NCI-H446 treated with DMSO at 0.1 percent for 48 hours (cell line): Measurements from ENCODE around the gene MYH16.
"Not testable (repeated sequence)": the region's sequence is repeated elsewhere in the genome, so short reads cannot be mapped to it uniquely, and the experiment has no call there.

Experiments used
- DNase-seq: peaks from one replicate; lab custom pipeline; 2025; lab: John Stamatoyannopoulos, UW

Gene MYH16

DNA sequence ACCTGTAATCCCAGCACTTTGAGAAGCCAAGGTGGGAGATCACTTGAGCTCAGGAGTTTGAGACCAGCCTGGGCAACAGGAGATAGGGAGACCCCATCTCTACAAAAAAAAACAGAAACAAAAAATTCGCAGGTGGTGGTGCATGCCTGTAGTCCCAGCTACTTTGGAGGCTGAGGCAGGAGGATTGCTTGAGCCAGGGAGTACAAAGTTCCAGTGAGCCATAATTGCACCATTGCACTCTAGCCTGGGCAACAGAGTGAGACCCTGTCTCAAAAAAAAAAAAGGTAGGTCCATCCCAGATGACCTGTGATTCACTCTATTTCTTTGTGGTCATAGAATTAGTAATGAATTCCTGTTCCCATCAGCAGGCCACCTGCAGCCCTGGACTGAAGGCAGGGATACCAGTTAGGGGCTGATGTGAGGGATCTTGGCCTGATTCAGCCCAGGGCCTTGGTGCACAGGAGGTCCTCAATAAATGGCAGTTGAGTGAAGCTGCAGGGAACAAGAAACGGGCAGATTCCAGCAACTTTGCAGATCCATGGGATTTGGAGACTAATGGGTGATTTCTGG lies at the start of gene MYH16:
TSS of gene MYH16 (plus strand) at position 364 of the 570 bp plus-strand sequence.
- DNase-seq: no peak

DNA sequence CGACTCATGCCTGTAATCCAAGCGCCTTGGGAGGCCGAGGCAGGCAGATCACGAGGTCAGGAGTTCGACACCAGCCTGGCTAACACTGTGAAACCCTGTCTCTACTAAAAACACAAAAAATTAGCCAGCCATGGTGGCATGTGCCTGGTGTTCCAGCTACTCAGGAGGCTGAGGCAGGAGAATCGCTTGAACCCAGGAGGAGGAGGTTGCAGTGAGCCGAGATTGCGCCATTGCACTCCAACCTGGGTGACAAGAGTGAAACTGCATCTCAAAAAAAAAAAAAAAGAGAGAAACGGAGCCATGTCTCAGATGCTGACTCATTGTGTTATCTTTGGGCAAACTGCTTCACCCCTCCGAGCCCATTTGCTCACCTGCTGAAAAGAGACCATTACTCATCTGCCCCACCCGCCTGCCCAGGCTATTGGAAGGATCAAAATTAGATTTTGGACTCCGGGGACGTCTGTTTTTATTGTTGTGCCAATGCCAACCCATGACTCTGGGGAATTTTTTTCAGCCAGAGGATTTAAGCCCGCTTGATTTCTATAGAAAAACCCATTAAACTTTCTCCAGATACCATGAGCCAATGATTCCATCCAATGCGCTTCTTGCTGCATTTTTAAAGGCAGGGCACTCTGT lies 48.3 kb upstream of the MYH16 start:
- DNase-seq: not testable (repeated sequence)

- DNase-seq: no peak
Measured at GRCh38 chr7:99224899-99225265, 47.8 kb upstream of the MYH16 start.

DNA sequence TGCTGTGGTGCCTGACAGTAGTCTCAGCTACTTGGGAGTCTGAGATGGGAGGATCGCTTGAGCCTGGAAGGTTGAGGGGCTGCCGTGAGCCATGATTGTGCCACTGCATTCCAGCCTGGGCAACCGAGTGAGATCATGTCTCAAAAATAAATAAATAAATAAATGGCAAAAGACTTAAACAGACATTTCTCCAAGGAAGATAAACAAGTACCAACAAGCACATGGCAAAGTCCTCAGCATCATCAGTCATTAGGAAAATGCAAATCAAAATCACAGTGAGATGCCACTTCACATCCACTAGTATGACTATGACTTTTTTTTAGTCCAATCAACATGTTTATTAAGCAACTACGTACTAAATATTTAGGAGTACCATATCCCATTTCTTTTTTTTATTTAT lies 43.4 kb upstream of the MYH16 start:
- DNase-seq: no peak

DNA sequence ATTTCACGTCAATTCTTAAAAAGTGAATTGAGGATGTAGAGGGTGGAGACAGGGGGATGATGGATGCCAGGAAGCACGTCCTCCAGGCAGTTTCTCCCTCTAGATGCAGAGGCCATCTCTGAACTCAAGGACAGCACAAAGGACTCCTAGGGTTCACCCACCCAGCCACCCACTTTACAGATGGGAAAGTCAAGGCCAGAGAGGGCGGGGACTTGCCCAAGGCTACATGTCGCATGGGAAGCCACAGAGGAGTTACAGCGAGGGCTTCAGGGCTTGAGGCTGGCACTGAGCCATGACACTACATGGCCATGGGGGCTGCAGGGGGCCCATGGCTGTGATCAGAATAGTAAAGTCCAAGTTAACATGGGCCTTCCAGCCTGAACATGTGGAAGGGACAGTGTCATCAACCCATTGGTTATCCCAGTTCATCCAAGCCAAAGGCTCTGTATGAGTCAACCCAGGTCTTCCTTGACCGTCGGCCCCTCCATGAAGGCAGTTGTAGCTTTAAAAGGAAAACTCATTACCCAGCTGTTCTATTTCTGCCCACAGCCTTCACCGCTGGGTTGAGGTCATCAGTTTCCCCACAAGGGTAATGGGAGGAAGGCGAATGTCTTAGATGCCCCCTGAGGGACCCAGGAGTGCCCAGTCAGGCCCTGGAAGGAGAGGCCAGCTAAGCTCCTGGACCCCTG lies 40.4 kb upstream of the MYH16 start:
- DNase-seq: no peak

DNA sequence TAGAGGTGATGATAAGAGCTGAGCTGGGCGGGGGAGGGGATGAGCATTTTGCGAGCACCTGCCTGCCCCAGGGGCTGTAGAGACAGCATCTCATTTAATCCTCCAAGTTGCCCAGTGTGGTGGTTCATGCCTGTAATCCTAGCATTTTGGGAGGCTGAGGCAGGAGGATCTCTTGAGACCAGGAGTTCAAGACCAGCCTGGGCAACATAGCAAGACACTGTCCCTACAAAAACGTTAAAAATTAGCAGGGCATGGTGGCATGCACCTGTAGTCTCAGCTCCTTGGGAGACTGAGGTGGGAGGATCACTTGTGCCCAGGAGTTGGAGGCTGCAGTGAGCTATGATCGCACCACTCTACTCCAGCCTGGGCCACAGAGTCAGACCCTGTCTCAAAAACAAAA lies 39.7 kb upstream of the MYH16 start:
- not testable (repeated sequence) for DNase-seq

- no peak for DNase-seq
Measured at GRCh38 chr7:99234185-99234584, 38.5 kb upstream of the MYH16 start.

DNA sequence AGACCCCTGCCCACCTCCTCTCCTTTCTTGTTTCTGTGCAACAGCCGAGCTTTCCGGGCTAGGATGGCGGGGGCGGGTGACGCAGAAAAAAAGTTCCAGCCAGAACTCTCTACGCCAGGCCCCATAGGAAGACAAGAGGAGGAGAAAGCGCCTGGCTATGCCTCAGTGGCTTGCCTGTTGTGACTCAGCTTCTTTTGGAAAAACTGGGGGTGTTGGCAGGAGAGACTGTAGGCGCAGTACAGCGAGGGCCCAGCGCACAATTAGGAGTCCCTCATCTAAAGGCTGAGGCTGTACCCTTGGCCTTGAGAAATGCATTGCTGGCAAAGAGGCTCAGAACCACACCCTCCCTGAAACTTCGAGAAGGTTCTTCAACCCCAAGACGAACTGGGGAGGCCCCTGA lies 36.7 kb upstream of the MYH16 start:
- DNase-seq: no peak

GRCh38 chr7:99237876-99238275 lies 34.8 kb upstream of the MYH16 start:
- not testable (repeated sequence) for DNase-seq

GRCh38 chr7:99238558-99239341 lies 33.9 kb upstream of the MYH16 start:
- no peak for DNase-seq

GRCh38 chr7:99242682-99243081 lies 30.0 kb upstream of the MYH16 start:
- no peak for DNase-seq

- no peak for DNase-seq
Measured at GRCh38 chr7:99243751-99244337, 28.8 kb upstream of the MYH16 start.

DNA sequence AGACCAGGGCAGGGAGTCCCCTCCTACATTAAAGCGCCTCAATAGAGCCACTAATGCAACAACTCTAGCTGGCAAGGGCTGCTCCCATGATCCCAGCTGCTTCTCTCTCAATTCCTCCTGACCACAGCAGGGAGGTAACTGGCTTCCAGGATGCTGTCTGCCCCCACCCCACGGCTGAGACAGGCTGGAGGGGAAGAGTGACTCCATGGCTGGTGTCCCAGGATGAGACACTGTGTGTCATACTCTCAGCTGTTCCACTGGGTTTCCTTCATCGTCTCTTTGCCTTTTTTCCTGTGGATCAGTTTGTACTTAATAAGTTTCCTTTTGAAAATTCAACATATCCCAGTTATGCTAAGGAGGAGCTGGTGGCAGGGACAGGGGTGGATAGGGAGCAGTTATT lies 27.7 kb upstream of the MYH16 start:
- DNase-seq: no peak

- DNase-seq: no peak
Measured at GRCh38 chr7:99248391-99249095, 24.1 kb upstream of the MYH16 start.

DNA sequence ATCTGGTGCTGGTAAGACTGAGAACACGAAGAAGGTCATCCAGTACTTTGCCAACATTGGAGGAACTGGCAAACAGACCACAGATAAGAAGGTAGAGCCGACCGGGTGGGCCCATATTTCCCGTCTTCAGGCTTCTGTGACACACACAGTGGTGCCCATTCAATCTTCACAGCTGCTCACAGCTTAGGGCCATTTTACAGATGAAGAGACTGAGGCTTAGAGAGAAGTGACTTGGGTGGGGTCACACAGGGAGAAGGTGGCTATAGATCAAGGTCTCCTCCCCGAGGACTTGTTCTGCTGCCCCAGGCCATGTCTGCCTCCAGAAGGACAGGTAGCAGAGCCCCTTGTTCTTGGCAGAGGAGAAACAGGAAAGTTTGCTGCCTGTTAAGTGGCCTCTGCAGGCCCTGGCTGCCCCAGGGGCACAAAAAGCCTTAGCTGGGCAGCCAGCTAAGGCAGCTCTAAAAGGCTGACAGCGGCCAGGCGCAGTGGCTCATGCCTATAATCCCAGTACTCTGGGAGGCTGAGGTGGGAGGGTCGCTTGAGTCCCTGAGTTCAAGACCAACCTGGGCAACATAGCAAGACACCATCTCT lies 22.6 kb upstream of the MYH16 start:
- no peak for DNase-seq

GRCh38 chr7:99252166-99252895 lies 20.3 kb upstream of the MYH16 start:
- no peak for DNase-seq

- DNase-seq: no peak
Measured at GRCh38 chr7:99253369-99253768, 19.3 kb upstream of the MYH16 start.

DNA sequence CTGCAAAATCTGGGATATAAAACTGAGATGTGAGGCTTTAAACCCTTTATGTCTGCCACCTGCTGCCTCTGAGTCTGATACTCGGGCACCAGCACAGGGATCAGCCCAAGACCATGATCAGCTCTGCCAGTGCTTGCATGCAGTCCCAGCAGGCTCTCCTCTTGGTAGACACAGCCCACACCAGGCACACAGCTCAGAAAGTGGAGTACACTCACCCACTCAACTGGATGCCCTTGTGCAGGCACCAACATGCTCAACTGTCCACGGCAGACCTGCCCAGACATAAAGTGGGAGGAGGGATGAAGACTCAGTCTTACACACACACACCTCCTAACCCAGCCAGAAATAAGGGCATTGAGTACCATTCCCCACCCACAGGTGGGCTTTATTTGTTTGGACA lies 18.2 kb upstream of the MYH16 start:
- DNase-seq: no peak

DNA sequence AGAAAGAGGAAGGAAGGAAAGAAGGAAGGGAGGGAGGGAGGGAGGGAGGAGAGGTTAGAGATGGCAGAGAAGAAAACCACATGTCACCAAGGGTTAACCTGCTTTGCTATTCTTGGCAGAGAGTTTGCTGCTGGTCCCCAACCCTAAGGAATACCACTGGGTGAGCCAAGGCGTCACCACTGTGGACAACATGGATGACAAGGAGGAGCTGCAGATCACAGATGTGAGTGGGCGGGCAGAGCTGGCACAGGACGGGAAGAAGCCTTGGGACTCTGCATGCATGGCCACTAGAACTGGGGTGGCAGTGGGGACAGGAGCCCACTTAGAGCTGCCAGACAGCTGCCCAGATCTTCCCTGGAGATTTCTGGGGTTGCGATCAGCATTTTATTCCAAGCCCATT lies 17.2 kb upstream of the MYH16 start:
- no peak for DNase-seq

DNA sequence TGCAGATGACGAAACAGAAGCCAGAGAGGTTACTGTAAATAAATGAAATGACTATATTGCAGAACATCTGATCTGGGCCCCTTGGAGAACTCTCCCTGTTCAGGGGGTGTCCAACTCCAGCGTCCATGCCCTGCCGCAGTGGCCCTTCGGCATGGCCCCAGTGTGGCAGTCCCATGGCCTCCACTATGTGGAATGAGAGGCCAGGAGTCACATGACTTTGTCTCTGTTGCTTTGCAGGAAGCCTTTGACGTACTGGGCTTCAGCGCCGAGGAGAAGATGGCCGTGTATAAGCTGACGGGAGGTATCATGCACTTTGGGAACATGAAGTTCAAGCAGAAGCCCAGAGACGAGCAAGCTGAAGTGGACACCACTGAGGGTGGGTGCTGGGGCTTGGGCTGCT lies 15.6 kb upstream of the MYH16 start:
- DNase-seq: no peak

GRCh38 chr7:99257675-99258074 lies 15.0 kb upstream of the MYH16 start:
- no peak for DNase-seq
